CD4-positive, alpha-beta T cell treated with Interferon alpha-2 for 1 hour (primary cell): ENCODE results near the gene GAGE12J.
A peak's percentile ranks its signal among the peaks of the same experiment; 100 is the strongest.
"Not testable (repeated sequence)": the region's sequence is repeated elsewhere in the genome, so short reads cannot be mapped to it uniquely, and the experiment has no call there.

Experiments
- DNase-seq, 2 donors: peaks; one replicate each; pipeline ENCODE4 v3.0.0-alpha.2; 2020 to 2022

The GAGE12J gene, protein sequence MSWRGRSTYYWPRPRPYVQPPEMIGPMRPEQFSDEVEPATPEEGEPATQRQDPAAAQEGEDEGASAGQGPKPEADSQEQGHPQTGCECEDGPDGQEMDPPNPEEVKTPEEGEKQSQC

DNA sequence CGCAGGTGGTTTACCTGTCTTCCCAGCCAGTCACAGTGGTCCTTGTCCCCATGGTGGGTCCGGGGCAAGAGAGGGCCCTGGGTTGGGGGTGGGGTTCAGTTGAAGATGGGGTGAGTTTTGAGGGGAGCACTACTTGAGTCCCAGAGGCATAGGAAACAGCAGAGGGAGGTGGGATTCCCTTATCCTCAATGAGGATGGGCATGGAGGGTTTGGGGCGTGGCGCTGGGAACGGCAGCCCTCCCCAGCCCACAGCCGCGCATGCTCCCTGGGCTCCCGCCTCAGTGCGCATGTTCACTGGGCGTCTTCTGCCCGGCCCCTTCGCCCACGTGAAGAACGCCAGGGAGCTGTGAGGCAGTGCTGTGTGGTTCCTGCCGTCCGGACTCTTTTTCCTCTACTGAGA lies at the start of gene GAGE12J:
GAGE12J (plus strand) TSS at position 301 of the 400 bp plus-strand sequence. CDS start 1,157 bp downstream, outside the sequence.
- not testable (repeated sequence) for DNase-seq

DNA sequence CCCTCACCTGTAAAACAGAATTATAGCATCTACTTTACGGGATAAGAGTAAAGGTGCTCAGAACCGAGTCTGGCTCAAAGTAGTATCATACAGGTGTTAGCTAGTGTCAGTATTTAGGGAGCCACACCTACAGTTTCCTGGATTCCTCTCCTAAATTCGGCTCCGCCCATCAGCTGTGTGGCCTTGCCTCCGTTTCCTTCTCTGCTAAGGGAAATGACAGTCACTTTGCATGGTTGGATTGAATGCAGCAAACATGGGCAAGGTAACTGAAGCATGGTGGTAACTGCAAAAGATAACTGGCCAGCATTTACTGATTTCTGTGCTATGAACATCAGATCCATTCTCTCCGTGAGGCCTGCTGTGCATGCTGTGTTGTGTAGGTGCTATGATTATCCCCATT lies 49.4 kb upstream of the GAGE12J start:
- peak in 1 of 2 donors; percentile 54 for DNase-seq

DNA sequence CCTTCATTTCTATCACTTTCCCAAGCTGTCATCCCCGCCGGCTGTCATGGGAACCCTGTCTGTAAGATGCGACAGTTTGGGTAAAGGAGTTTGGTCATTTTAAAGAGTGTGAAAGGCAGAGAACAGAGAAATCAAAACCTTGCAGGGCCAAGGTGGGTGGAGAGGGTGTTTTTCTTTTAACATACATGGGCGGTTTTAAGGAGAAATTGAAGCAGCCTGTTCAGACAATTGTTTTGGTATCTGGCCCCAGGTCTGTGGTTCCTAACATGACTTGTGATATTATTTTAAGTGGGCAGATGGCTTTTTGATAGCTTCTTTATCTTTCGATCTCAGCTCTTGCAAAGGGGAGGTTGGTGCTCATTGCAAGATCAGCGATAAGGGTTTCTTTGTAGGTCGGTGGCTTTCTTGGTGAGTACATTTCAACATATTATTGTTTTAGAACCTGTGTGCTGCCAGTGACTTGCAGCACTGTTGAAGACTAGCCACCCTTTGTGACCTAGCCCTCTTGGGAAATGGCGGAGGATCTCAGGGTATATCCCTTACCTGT lies 48.6 kb upstream of the GAGE12J start:
- peak; percentile 41 to 78 for DNase-seq

DNA sequence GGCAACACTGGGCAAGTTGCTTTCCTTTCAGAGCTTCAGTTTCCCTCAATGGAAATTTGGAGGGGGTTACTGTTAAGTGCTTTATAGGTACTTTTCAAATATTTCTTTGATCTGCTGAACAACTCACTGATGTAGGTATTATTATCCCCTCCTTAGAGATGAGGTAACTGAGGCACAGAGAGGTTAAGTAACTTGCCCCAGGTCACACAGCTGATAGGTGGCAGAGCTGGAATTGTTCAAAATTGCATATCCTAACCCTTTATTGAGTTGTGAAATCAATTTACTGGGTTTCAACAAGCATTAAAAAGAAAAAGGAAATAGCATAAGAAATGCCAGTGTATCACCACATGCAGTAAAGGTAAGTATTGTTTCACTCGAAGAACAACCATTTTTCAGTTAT lies 45.6 kb upstream of the GAGE12J start:
- no peak for DNase-seq

DNA sequence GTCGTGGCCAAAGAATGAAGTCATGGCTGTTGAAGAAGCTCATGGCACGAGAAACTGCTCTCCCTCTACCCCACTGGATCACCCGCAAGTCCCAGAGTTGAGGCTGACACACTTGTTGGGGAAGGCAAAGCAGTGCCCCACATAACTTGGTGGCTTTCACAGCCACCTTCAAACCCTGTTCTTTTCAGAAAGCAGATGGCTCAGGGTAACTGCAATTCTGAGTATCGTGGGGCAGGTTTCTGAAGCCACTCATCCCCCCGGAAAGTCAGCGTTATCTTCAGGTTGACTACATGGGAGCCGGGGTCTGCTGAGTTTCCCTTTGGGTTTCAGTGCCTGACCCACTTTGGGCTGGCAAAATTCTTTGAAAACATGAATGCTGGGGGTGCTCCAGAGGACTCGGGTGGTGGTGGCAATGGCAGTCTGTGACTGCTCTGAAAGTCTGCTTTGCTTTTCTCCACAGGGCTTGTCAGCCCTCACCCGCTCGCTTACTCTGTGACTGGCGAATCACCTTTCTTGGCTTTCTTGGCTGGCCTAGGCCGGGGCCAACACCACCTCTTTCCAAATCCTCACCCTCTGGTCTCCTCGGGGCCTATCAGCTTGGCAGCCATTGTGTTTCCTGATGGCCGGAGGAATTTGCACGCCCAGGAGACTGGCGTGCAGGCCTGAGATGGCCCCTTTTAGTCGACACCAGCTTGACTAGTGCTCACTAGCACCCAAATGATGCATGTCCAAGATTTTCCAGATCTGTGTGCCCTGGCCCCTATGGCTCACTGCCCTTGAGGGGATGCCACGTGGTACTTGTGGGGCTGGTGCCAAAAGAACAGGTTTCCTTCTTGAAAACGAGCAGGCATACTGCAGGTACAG lies 44.9 kb upstream of the GAGE12J start:
- DNase-seq, result no peak

DNA sequence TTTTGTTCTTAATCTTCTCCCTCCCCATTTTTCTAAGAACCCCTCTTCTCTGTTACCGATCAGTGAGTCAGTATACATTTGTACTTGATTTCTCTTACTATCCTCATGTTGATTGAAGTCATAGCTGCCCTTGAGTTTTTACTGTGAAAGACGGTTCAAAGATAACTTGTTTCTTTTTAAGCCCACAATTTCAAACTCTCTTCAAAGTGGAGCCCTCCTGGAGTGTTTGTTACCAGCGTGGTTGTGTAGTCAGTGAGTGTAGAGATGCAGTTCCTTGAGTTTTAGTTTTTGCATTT lies 44.4 kb upstream of the GAGE12J start:
- no peak for DNase-seq

DNA sequence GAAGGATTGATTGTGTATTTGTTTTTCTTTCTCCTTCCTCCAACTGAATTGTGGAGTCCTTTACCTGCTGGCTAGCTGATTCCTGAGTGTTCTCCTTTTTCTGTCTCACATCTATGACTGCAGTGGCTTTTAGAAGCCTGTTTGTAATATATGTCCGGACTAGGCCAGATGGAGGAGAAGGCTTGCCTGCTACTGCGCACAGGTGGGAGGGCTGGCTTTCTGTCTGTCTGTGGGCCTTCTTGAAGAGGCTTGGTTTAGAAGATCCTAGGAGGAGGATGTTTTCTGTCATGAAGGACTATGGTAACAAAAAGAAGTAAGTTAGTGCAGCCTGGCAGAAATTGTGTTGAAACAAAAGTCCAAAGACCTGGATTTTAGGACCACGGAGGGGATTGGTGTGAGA lies 43.8 kb upstream of the GAGE12J start:
- DNase-seq, result no peak

DNA sequence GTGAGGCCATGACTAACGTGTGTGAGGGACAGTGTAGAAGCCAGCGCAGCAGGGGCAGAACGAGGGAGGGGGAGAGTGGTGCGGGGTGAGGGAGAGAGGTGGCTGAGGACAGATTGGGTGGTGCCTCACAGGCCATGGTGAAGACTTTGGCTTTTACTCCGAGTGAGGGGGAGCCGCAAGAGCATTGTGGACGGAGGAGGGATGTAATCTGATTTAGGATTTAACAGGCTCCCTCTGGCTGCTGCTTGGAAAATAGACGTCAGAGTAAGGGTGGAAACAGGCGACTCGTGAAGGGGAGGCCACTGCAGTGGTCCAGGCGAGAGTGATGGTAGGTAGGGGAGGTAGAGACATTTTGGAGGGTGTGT lies 39.2 kb upstream of the GAGE12J start:
- no peak for DNase-seq

DNA sequence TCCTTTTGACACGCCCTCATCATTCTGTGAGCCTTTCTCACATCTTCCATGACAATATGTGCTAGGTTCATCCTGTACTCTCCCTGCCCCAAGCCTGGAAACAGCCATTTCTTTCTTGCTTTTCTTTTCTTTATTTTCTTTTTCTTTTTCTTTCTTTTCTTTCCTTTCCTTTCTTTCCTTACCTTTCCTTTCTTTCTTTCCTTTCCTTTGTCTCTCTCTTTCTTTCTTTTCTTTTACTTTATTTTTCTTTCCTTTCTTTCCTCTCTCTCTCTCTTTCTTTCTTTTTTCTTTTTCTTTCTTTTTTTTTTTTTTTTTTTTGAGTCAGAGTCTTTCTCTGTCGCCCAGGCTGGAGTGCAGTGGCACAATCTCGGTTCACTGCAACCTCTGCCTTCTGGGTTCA lies 37.6 kb upstream of the GAGE12J start:
- DNase-seq, result no peak

DNA sequence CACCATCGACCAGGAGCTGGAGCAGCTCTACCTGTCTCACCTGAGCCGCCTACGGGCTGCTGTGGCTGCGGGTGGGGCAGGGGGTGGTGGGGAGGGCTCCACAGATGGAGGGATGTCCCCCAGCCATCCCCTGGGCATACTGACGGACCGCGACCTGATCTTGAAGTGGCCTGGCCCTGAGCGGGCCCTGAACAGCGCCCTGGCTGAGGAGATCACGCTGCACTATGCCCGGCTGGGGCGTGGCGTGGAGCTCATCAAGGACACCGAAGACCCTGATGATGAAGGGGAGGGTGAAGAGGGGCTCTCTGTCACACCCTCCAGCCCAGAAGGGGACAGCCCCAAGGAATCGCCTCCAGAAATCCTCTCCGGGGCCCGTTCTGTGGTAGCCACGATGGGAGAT lies 35.7 kb upstream of the GAGE12J start:
- DNase-seq, result no peak

DNA sequence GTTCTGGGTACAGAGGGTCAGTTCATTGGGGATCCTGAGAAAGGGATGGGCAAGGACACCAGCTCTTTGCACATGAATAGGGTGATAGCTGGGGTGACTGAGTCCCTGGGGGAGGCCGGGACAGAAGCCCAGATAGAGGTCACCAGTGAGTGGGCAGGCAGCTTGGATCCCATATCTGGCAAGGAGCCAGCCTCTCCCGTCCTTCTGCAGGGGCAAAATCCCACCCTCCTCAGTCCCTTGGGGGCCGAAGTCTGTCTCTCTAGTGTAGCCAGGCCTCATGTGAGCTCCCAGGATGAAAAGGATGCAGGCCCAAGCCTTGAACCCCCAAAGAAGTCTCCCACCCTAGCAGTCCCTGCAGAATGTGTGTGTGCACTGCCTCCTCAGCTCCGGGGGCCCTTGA lies 35.3 kb upstream of the GAGE12J start:
- DNase-seq, result no peak

DNA sequence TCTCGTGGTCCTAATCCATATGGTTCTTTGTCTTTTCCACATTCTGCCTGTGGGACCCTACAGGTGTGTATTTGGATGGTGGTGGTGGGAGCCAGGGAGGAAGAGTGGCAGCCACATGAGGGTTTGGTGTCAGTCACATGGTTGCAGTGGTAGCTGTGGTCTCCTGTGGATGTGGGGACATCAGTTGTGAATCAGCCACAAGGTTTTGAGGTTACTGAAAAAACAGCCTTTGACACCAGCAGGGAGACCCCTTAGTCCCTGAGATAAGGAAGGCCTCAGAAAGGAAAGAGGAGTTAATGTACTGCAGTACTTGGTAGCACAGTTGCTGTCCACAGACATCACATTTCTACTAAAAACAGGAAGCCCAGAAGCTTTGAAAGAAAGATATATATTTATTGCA lies 34.2 kb upstream of the GAGE12J start:
- DNase-seq, result no peak

DNA sequence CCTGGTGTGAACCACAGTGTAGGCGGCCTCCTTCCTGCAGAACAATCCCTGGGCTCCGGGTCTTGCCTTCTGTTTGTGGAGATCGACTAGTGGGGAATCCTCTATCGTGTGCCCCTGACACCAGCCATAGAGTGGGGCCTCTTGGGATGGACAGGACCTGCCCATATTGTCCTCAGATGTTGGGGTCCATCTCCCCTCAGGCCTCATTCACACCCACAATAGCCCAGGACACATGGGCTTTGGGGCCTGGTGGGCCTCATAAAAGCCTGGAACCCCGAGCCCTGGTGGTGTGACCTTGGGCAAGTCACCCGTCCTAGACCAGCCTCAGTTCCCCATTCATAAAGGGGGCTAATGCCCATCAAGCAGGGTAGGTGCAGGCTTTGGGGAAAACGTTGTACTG lies 31.6 kb upstream of the GAGE12J start:
- DNase-seq, result no peak

DNA sequence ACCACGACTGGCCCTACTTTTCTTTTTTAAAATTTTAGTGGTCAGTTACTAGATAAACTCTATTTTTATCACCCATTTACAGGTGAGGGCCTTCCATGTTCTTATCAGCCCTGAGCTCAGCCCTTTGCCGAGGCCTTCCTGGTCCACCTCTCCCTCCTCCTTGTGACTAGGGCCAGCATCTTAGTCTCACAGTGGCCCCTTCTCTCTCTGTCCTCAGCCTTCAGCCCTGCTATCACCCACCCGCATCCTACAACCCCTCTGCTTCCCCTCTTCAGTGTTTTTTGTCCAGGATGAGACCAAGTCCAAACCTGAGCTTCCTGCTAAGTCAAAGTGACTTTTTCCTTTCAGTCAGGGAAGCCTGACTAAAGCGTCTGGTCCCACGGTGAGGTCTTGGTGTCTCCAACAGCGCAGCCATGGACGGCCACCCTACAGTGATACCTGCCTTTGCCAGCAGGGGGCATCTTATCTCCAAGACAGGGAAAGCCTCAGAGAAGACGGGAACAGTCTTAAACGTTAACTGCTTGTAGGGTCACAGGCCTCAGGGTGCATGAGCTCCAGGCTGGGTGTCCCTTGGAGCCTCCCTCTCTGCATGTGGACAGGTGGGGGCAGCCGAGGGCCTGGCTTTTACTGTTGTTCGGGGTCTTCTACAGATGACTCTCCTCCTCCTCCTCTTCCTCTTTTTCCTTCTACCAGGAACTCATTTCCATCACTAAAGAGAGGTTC lies 30.1 kb upstream of the GAGE12J start:
- peak; percentile 60 to 70 for DNase-seq

DNA sequence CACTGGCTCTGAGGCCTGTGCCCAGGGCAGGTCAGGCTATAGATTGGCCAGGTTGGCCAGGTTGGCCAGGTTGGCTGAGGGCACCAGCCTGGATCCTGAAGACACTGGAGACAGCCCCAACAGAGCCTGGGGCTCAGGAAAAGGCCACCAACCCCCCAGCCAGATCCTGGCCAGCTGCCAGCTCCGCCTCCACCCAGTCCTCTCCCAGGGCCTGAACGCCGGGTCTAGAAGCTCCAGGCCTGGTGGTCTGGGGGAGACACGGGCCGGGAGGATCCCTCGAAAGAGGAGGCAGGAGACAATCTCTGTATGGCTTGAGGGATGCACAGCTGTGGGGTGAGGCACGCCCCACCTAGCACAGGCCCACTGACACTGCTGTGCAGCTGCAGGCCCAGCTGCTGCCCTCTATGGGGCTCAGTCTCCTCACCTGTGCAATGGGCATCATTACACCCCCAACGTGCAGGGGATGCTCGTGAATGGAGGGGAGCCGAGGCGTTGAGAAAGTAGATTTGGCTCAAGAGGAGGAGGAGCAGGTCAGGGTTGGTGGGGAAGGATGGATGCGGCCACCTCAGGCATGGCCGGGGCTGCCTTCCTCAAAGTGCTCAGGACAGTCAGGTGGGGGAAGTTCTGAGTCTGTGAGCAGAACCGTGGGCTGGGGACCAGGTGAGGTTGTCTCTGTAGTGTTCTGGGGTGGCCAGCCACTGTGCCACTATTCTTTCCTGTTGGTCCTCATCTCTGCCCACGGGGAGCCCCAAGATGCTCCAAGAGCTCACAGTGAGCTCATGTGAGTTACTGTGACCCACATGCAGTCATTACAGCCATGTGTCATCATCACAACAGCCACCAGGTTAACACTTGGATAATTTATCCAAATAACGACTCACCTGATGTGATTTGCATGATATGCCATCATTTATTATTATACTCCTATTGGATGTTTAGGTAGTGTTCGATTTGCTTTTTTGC lies 29.2 kb upstream of the GAGE12J start:
- no peak for DNase-seq

DNA sequence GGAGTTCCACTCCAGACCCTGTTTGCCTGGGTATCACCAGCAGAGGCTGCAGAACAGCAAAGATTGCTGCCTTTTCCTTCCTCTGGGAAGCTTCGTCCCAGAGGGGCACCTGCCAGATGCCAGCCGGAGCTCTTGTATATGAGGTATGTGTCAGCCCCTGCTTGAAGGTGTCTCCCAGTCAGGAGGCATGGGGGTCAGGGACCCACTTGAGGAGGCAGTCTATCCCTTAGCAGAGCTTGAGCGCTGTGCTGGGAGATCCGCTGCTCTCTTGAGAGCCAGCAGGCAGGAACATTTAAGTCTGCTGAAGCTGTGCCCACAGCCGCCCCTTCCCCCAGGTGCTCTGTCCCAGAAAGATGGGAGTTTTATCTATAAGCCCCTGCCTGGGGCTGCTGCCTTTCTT lies 22.5 kb upstream of the GAGE12J start:
- DNase-seq, result not testable (repeated sequence)

DNA sequence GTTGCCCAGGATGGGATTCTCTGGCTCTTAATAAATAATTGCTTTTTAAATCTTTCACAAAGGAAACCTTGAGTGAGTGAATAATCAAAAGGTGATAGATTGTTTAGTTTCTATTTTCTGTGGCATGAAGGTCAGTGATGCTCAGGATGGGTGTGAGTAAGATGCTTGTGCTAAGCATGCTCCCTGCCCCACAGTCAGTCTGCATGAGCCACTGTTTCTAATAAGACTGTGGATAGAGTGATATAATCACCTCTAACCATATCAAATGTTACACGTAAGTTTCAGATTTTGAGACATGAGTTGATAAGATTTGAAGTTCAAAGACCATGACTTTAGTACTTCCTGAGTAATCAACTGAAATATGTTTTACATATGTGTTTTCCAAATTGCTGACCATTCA lies 21.1 kb upstream of the GAGE12J start:
- no peak for DNase-seq

DNA sequence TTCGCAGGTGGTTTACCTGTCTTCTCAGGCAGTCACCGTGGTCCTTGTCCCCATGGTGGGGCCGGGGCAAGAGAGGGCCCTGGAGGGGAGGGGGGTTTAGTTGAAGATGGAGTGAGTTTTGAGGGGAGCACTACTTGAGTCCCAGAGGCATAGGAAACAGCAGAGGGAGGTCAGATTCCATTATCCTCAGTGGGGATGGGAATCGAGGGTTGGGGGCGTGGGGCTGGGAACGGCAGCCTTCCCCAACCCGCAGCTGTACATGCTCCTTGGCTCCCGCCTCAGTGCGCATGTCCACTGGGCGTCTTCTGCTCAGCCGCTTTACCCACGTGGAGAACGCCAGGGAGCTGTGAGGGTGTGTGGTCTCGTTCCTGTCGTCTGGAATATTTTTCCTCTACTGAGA lies 18.5 kb upstream of the GAGE12J start, which contains the start of gene GAGE10:
GAGE10 (plus strand) TSS at position 301 of the 400 bp plus-strand sequence. CDS start 1,214 bp downstream, outside the sequence.
- DNase-seq, result no peak

DNA sequence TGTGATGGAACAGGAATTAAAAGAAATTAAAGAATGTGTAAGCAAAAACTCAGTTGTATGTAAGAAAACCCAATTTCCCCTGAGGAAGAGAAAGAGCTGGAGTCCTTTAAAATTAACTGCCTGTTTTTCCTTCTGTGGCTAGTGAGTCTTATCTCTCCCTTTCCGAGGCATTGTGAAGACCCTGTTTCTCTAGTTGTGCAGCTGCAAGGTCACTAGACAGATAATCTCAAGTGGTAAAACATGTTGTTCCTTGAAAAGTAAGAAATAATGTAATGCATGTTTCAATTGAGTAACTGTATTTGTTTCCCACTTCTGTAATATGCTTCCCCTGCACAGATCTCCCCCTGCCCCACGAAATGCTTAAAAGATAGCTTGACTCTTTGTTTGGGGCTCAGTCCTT lies 14.1 kb upstream of the GAGE12J start:
- DNase-seq, result not testable (repeated sequence)

DNA sequence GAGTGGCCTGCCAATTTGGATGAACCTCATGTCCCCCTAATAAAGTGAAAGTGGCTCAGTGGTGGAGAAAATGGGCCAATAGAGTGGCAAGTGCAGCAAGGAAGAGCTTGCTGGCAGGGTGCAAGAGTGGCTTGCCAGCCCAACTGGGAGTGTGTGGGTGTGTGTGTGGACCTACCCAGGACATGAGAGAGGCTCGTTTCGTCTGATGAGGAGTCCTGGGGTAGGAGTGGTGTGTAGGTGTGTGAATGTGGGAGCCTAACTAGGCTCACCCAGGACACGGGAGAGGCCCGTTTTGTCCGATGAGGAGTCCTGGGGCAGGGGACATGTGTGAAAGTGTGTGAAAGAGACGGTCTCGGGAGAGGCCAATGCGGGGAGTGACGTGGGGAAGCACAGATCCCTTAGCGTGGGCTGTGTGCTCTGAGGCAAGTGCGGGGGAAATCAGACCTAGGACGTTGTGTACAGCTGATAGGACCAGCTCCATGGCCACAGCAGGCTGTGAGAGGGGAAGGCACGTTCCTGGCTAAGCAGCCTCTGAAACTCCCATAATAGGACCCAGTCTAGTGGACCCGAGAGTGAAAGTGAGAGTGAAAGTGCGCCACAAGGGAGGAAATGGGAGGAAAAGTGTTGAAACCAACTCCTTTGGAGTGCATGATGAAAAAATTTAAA lies 13.1 kb upstream of the GAGE12J start:
- peak; percentile 4 to 48 for DNase-seq

DNA sequence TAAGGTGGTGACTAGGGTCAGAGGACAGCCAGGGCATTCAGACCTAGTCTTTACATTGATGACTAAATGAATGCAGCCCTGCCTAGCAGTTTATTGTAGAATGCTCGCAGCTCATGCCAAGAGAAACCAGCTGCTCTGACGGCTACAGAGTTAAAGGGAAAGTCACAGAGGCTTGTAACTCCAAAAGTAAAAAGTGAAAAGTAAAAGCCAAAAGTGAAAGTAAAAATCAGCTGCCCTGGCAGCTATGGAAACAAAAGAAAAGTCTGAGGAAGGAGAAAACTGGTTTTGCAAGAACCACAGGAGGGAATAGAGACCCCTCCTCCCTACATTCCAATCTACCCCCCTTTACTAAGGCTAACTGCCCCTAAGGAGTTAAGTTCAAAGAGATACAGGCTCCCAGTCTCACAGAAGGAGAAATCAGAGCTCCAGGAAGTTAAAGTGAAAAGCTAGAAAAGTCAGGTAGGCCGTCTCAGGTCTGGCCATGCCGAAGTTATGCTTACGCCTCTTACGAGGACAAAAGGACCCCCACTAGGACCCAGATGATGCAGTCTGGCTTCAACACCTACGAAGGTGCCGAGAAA lies 12.3 kb upstream of the GAGE12J start:
- DNase-seq, result peak in 1 of 2 donors; percentile 32

DNA sequence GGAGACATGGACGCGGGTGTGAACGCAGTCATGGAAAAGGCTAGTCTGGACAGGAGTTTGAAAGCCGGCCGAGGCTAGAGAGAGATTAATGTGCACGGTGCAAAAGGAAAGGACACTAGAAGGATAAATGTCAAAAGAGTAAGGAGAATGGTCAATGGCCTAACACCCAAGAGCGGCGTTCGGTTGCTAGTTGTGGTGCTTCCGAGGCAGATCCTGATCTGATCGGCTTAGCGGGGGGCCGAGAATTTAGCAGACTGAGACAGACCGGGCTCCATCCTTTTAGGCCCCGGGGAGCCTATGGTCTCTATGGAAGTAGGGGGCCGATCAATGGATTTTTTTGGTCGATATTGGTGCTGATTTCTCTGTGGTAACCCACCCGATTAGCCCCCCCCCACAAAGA lies 11.5 kb upstream of the GAGE12J start:
- no peak for DNase-seq
